HEK293 (cell line): ENCODE data around the gene PIK3R2.

Experiments
- CTCF ChIA-PET: fragments of 350-600 bp; formaldehyde crosslinking; extraction: SDS; loops from one replicate; lab custom pipeline; 2021; ENCODE audit warnings: antibody characterized with exemption; lab: Yijun Ruan, JAX
- POLR2A ChIA-PET: fragments of 300-600 bp; formaldehyde crosslinking; extraction: SDS; loops from one replicate; lab custom pipeline; 2020; ENCODE audit warnings: antibody characterized with exemption, inconsistent platforms; lab: Yijun Ruan, JAX
- H3K27ac ChIP-seq: fragments of 200-500 bp; sonication (Bioruptor generic); 2 replicates; pipeline ENCODE4 v1.5.1; 2014; ENCODE audit warnings: low read depth, low read length, control low read depth, inconsistent platforms; ENCODE audit errors: extremely low read depth
- H3K36me3 ChIP-seq, 2 experiments: fragments of 200-500 bp in 1 of 2; sonication (Bioruptor generic) in 1 of 2; 1 replicate in 1 of 2; 2 replicates in 1 of 2; pipeline ENCODE4 v1.5.1; 2014 to 2017; ENCODE audit warnings: inconsistent platforms in 2 of 2, low read length in 2 of 2; ENCODE audit not compliant: control insufficient read depth in 2 of 2, insufficient read depth in 1 of 2
- H3K4me1 ChIP-seq: fragments of 200-500 bp; sonication (Bioruptor generic); 2 replicates; pipeline ENCODE4 v1.5.1; 2014; ENCODE audit warnings: mild to moderate bottlenecking, low read length, inconsistent platforms; ENCODE audit not compliant: control insufficient read depth, insufficient read depth
- H3K4me3 ChIP-seq: 2 replicates; pipeline ENCODE4 v1.5.1; 2011; ENCODE audit warnings: low read depth, mild to moderate bottlenecking, control low read depth, low read length, moderate library complexity
- H3K9me3 ChIP-seq: fragments of 200-500 bp; sonication (Bioruptor generic); 2 replicates; pipeline ENCODE4 v1.5.1; 2014; ENCODE audit warnings: low read depth, low read length, inconsistent platforms; ENCODE audit not compliant: control insufficient read depth, insufficient read depth
- FEZF1 ChIP-seq: fragments of 450-650 bp; formaldehyde crosslinking; IDR thresholded peaks from 2 replicates; pipeline ENCODE4 v1.5.1; 2016; ENCODE audit warnings: missing biosample characterization, missing genetic modification characterization
- HOXA7 ChIP-seq: sonication (generic); formaldehyde crosslinking; IDR thresholded peaks from 2 replicates; pipeline ENCODE4 v1.8.1; 2022; ENCODE audit warnings: missing genetic modification reagents, borderline replicate concordance
- KLF9 ChIP-seq: fragments of 450-650 bp; formaldehyde crosslinking; IDR thresholded peaks from 2 replicates; pipeline ENCODE4 v1.5.1; 2016; ENCODE audit warnings: missing biosample characterization, missing genetic modification characterization, low read depth
- MEIS1 ChIP-seq: sonication (generic); formaldehyde crosslinking; IDR thresholded peaks from 2 replicates; pipeline ENCODE4 v1.8.1; 2022; ENCODE audit warnings: missing genetic modification reagents, mild to moderate bottlenecking, borderline replicate concordance
- MYNN ChIP-seq: fragments of 450-650 bp; formaldehyde crosslinking; IDR thresholded peaks from 2 replicates; pipeline ENCODE4 v1.5.1; 2016; ENCODE audit warnings: missing biosample characterization, missing genetic modification characterization, borderline replicate concordance
- RBAK ChIP-seq: fragments of 450-650 bp; formaldehyde crosslinking; IDR thresholded peaks from 2 replicates; pipeline ENCODE4 v1.5.1; 2016; ENCODE audit warnings: missing biosample characterization, missing genetic modification characterization
- WT1 ChIP-seq: fragments of 450-650 bp; formaldehyde crosslinking; IDR thresholded peaks from 2 replicates; pipeline ENCODE4 v1.5.1; 2016; ENCODE audit warnings: missing biosample characterization, missing genetic modification characterization
- YY1 ChIP-seq: fragments of 450-650 bp; formaldehyde crosslinking; IDR thresholded peaks from 2 replicates; pipeline ENCODE4 v1.5.1; 2018; ENCODE audit warnings: missing biosample characterization, missing genetic modification characterization
- ZBTB1 ChIP-seq: fragments of 450-650 bp; formaldehyde crosslinking; IDR thresholded peaks from 2 replicates; pipeline ENCODE4 v1.5.1; 2016; ENCODE audit warnings: missing biosample characterization, missing genetic modification characterization
- ZBTB44 ChIP-seq: fragments of 450-650 bp; IDR thresholded peaks from 2 replicates; pipeline ENCODE4 v1.5.1; 2018; ENCODE audit warnings: missing biosample characterization, mild to moderate bottlenecking, missing genetic modification characterization
- ZBTB49 ChIP-seq: fragments of 450-650 bp; formaldehyde crosslinking; IDR thresholded peaks from 2 replicates; pipeline ENCODE4 v1.5.1; 2016; ENCODE audit warnings: missing biosample characterization, missing genetic modification characterization, low read depth
- ZFP41 ChIP-seq: fragments of 450-650 bp; formaldehyde crosslinking; IDR thresholded peaks from 2 replicates; pipeline ENCODE4 v1.5.1; 2016; ENCODE audit warnings: missing biosample characterization, missing genetic modification characterization, borderline replicate concordance
- ZNF174 ChIP-seq: fragments of 450-650 bp; formaldehyde crosslinking; IDR thresholded peaks from 2 replicates; pipeline ENCODE4 v1.5.0; 2017; ENCODE audit warnings: missing biosample characterization, mild to moderate bottlenecking, missing genetic modification characterization
- ZNF184 ChIP-seq: fragments of 450-650 bp; IDR thresholded peaks from 2 replicates; pipeline ENCODE4 v1.5.1; 2018; ENCODE audit warnings: missing biosample characterization, mild to moderate bottlenecking, missing genetic modification characterization
- ZNF202 ChIP-seq: fragments of 450-650 bp; formaldehyde crosslinking; IDR thresholded peaks from 2 replicates; pipeline ENCODE4 v1.5.1; 2016; ENCODE audit warnings: missing biosample characterization, missing genetic modification characterization, borderline replicate concordance
- ZNF239 ChIP-seq: fragments of 450-650 bp; formaldehyde crosslinking; IDR thresholded peaks from 2 replicates; pipeline ENCODE4 v1.5.1; 2016; ENCODE audit warnings: missing biosample characterization, missing genetic modification characterization
- ZNF292 ChIP-seq: fragments of 450-650 bp; formaldehyde crosslinking; IDR thresholded peaks from 2 replicates; pipeline ENCODE4 v1.5.1; 2016; ENCODE audit warnings: low read depth, missing biosample characterization, missing genetic modification characterization, borderline replicate concordance
- ZNF341 ChIP-seq: fragments of 450-650 bp; formaldehyde crosslinking; IDR thresholded peaks from 2 replicates; pipeline ENCODE4; 2016; ENCODE audit warnings: low read depth, missing biosample characterization, missing genetic modification characterization
- ZNF510 ChIP-seq: fragments of 450-650 bp; formaldehyde crosslinking; IDR thresholded peaks from 2 replicates; pipeline ENCODE4 v1.5.1; 2018; ENCODE audit warnings: mild to moderate bottlenecking, missing genetic modification characterization, missing biosample characterization; ENCODE audit not compliant: insufficient replicate concordance
- ZNF544 ChIP-seq: fragments of 450-650 bp; formaldehyde crosslinking; IDR thresholded peaks from 2 replicates; pipeline ENCODE4 v1.5.0; 2017; ENCODE audit warnings: missing biosample characterization, missing genetic modification characterization
- ZNF585B ChIP-seq: fragments of 450-650 bp; formaldehyde crosslinking; IDR thresholded peaks from 2 replicates; pipeline ENCODE4 v1.5.1; 2016; ENCODE audit warnings: missing biosample characterization, missing genetic modification characterization
- ZNF624 ChIP-seq: fragments of 450-650 bp; formaldehyde crosslinking; IDR thresholded peaks from 2 replicates; pipeline ENCODE4 v1.5.1; 2017; ENCODE audit warnings: missing biosample characterization, missing genetic modification characterization
- ZNF670 ChIP-seq: fragments of 450-650 bp; formaldehyde crosslinking; IDR thresholded peaks from 2 replicates; pipeline ENCODE4 v1.5.1; 2016; ENCODE audit warnings: missing biosample characterization, missing genetic modification characterization, low read depth
- ZNF76 ChIP-seq: fragments of 450-650 bp; formaldehyde crosslinking; IDR thresholded peaks from 2 replicates; pipeline ENCODE4; 2016; ENCODE audit warnings: low read depth, missing biosample characterization, missing genetic modification characterization, borderline replicate concordance
- TF ChIP-seq, protein P1 (sequence below): fragments of 450-650 bp; IDR thresholded peaks from 2 replicates; pipeline ENCODE4 v1.5.1; 2018; ENCODE audit warnings: missing biosample characterization, missing genetic modification characterization
- TF ChIP-seq, protein P2 (sequence below): fragments of 450-650 bp; formaldehyde crosslinking; IDR thresholded peaks from 2 replicates; pipeline ENCODE4 v1.5.1; 2016; ENCODE audit warnings: missing biosample characterization, missing genetic modification characterization, borderline replicate concordance

The PIK3R2 gene

GRCh38 chr19:18168673-18169381 lies 15.9 kb downstream of the PIK3R2 start:
- Histone ChIP-seq H3K4me1 (no peaks in the 10 kb centered on the region), H3K9me3 (no peaks in the 10 kb centered on the region), H3K36me3 (peaks cover 14 to 54% of the 10 kb centered on the region in 2 experiments; a peak in 2 of 3 replicates), H3K4me3 (no peak overlapping the region)
- no peak for TF ChIP-seq FEZF1
- TF ChIP-seq ZNF174 (tag by site-specific recombination) = no peak
- TF ChIP-seq, protein P1, sequence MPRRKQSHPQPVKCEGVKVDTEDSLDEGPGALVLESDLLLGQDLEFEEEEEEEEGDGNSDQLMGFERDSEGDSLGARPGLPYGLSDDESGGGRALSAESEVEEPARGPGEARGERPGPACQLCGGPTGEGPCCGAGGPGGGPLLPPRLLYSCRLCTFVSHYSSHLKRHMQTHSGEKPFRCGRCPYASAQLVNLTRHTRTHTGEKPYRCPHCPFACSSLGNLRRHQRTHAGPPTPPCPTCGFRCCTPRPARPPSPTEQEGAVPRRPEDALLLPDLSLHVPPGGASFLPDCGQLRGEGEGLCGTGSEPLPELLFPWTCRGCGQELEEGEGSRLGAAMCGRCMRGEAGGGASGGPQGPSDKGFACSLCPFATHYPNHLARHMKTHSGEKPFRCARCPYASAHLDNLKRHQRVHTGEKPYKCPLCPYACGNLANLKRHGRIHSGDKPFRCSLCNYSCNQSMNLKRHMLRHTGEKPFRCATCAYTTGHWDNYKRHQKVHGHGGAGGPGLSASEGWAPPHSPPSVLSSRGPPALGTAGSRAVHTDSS = no peak
- no peak for TF ChIP-seq ZNF76 (tag by site-specific recombination)
- TF ChIP-seq ZNF184 (tag by site-specific recombination) = no peak
- TF ChIP-seq ZBTB49 (tag by site-specific recombination) = no peak
- TF ChIP-seq MYNN (tag by site-specific recombination) = no peak
- no peak for TF ChIP-seq KLF9 (tag by site-specific recombination)
- no peak for TF ChIP-seq ZNF239 (tag by site-specific recombination)
- TF ChIP-seq HOXA7 (CRISPR knock-in tag) = no peak
- no peak for TF ChIP-seq WT1
- TF ChIP-seq ZNF585B (tag by site-specific recombination) = no peak
- no peak for TF ChIP-seq ZNF624 (tag by site-specific recombination)
- no peak for TF ChIP-seq ZNF544 (tag by site-specific recombination)
- TF ChIP-seq ZNF341 (tag by site-specific recombination) = no peak
- no peak for TF ChIP-seq ZFP41 (tag by site-specific recombination)
- TF ChIP-seq MEIS1 = no peak
- TF ChIP-seq ZNF202 (tag by site-specific recombination) = no peak
- TF ChIP-seq, all 188 proteins: peak for 0
- CTCF ChIA-PET = interaction anchor here (0.6 to 7.2 kb wide), 12 partner anchors 9 to 140 kb away, joined by 3 to 83 read pairs (median 3); no protein-coding TSS in a partner anchor
- no peak overlapping the region for H3K27ac ChIP-seq
- POLR2A ChIA-PET = interaction anchor here (1.1 kb wide), 1 partner anchor 105 kb away, joined by 6 read pairs; no protein-coding TSS in a partner anchor

- H3K4me3 ChIP-seq = no peak overlapping the region
- H3K36me3 ChIP-seq = peaks cover 0 to 45% of the 10 kb centered on the region in 2 experiments; a peak in 2 of 3 replicates
- no peaks in the 10 kb centered on the region for H3K9me3 ChIP-seq
- ChIA-PET POLR2A (interaction anchor here (0.6 kb wide), 1 partner anchor 18 kb away, joined by 3 read pairs; no protein-coding TSS in a partner anchor), CTCF (interaction anchor here (0.8 to 1.6 kb wide), 6 partner anchors 10 to 107 kb away, joined by 3 to 8 read pairs (median 4); no protein-coding TSS in a partner anchor)
- H3K4me1 ChIP-seq = no peaks in the 10 kb centered on the region
- no peak overlapping the region for H3K27ac ChIP-seq
- no peak for TF ChIP-seq WT1
- no peak for TF ChIP-seq ZBTB44
- TF ChIP-seq YY1 (tag by site-specific recombination) = no peak
- no peak for TF ChIP-seq RBAK
- no peak for TF ChIP-seq ZBTB1 (tag by site-specific recombination)
- TF ChIP-seq, protein P2, sequence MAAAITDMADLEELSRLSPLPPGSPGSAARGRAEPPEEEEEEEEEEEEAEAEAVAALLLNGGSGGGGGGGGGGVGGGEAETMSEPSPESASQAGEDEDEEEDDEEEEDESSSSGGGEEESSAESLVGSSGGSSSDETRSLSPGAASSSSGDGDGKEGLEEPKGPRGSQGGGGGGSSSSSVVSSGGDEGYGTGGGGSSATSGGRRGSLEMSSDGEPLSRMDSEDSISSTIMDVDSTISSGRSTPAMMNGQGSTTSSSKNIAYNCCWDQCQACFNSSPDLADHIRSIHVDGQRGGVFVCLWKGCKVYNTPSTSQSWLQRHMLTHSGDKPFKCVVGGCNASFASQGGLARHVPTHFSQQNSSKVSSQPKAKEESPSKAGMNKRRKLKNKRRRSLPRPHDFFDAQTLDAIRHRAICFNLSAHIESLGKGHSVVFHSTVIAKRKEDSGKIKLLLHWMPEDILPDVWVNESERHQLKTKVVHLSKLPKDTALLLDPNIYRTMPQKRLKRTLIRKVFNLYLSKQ (tag by site-specific recombination) = no peak
- no peak for TF ChIP-seq ZNF670 (tag by site-specific recombination)
- no peak for TF ChIP-seq ZNF239 (tag by site-specific recombination)
- TF ChIP-seq ZNF510 = no peak
- TF ChIP-seq ZNF292 = no peak
Measured at GRCh38 chr19:18170714-18171255, 17.8 kb downstream of the PIK3R2 start.
